ENCODE measurements around the gene YIPF4.
"Not testable (repeated sequence)": the region's sequence is repeated elsewhere in the genome, so short reads cannot be mapped to it uniquely, and the experiment has no call there.

DNA sequence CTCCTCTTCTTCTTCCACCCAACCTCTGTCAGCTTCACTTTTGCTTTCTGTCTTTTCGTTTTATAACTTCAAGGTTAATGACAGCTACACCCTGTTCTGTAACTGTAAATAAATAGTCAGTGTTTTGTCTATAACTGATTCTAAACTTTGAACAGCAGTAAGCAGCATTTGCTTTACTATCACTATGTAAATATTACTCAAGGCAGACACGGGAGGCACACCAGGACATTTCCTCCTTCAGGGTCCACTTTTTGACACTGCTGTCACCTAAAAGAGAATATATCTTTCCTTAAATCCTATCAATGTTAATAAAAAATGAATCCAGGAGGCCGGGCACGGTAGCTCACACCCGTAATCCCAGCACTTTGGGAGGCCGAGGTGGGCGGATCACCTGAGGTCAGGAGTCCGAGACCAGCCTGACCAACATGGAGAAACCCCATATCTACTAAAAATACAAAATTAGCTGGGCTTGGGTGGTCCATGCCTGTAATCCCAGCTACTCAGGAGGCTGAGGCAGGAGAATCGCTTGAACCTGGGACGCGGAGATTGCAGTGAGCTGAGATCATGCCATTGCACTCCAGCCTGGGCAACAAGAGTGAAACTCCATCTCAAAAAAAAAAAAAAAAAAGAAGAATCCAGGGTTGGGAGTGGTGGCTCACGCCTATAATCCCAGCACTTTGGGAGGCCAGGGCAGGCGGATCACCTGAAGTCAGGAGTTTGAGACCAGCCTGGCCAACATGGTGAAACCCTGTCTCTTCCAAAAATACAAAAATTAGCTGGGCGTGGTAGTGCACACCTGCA is 51.7 kb downstream of the YIPF4 start:
- TF ChIP-seq POLR2AphosphoS5 (IDR thresholded peaks at IDR 0.05; ENCODE audit: insufficient read depth in 1 of 2, low read depth in 1 of 2) = not testable (repeated sequence)
- TF ChIP-seq, protein P1, sequence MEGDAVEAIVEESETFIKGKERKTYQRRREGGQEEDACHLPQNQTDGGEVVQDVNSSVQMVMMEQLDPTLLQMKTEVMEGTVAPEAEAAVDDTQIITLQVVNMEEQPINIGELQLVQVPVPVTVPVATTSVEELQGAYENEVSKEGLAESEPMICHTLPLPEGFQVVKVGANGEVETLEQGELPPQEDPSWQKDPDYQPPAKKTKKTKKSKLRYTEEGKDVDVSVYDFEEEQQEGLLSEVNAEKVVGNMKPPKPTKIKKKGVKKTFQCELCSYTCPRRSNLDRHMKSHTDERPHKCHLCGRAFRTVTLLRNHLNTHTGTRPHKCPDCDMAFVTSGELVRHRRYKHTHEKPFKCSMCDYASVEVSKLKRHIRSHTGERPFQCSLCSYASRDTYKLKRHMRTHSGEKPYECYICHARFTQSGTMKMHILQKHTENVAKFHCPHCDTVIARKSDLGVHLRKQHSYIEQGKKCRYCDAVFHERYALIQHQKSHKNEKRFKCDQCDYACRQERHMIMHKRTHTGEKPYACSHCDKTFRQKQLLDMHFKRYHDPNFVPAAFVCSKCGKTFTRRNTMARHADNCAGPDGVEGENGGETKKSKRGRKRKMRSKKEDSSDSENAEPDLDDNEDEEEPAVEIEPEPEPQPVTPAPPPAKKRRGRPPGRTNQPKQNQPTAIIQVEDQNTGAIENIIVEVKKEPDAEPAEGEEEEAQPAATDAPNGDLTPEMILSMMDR (IDR thresholded peaks at IDR 0.05) = not testable (repeated sequence)

Measured in vagina (tissue), 2 donors.